Small intestine (tissue), 7 donors: ENCODE data around the gene RNF145. TPM values are rescaled to one million over a fixed set of nuclear protein-coding genes. Genes with fewer than 3 reads are reported as not detected.

Experiments
- DNase-seq, 2 donors: peaks; one replicate each; pipeline versions ENCODE4 v3.0.0 to v3.0.0-alpha.2; 2013
- FAIRE-seq: peaks from 2 replicates; lab custom pipeline; 2012; peaks lifted over from hg19 to GRCh38; lab: Jason Lieb, UNC
- H3K27ac ChIP-seq, 3 donors: one replicate each; pipeline ENCODE4 v1.5.1; 2013; ENCODE audit warnings: low read length in 2 of 3, mild to moderate bottlenecking in 2 of 3, control low read depth in 1 of 3, inconsistent platforms in 1 of 3, low read depth in 1 of 3, moderate library complexity in 1 of 3
- H3K27me3 ChIP-seq, 3 donors: one replicate each; pipeline ENCODE4 v1.6.1; 2013; ENCODE audit warnings: low read length in 3 of 3, inconsistent platforms in 1 of 3; ENCODE audit not compliant: control insufficient read depth in 3 of 3, insufficient read depth in 3 of 3
- H3K36me3 ChIP-seq, 3 donors: one replicate each; pipeline ENCODE4 v1.6.1; 2013; ENCODE audit warnings: low read length in 3 of 3, inconsistent platforms in 1 of 3, low read depth in 1 of 3, mild to moderate bottlenecking in 1 of 3, moderate library complexity in 1 of 3; ENCODE audit not compliant: control insufficient read depth in 3 of 3, insufficient read depth in 2 of 3
- H3K4me1 ChIP-seq, 3 donors: one replicate each; pipeline ENCODE4 v1.6.1; 2013; ENCODE audit warnings: low read length in 2 of 3, inconsistent platforms in 1 of 3, low read depth in 1 of 3, mild to moderate bottlenecking in 1 of 3, moderate library complexity in 1 of 3; ENCODE audit not compliant: control insufficient read depth in 3 of 3, insufficient read depth in 2 of 3
- H3K4me3 ChIP-seq, 3 donors: one replicate each; pipeline ENCODE4 v1.5.1; 2013; ENCODE audit warnings: low read length in 3 of 3, control low read depth in 1 of 3, inconsistent platforms in 1 of 3, low read depth in 1 of 3, mild to moderate bottlenecking in 1 of 3, moderate library complexity in 1 of 3
- H3K9me3 ChIP-seq, 2 donors: one replicate each; pipeline ENCODE4 v1.6.1; 2013; ENCODE audit warnings: low read depth in 1 of 2, low read length in 1 of 2; ENCODE audit not compliant: control insufficient read depth in 2 of 2, insufficient read depth in 1 of 2
- WGBS, 3 donors: extraction: QIAGEN DNeasy Blood & Tissue Kit; methylation state at CpG; one replicate each; pipeline ENCODE4 v1.1.7; 2013; 5-methylcytosine and 5-hydroxymethylcytosine counted together
- polyA plus RNA-seq, 4 donors: library from polyadenylated mRNA; stranded (reverse) in 3 of 4; unstranded in 1 of 4; fragments of 200-250 nt in 3 of 4; fragments of 120-200 nt in 1 of 4; gene quantifications; one replicate each; pipeline versions ENCODE4 v1.2.1 to v1.2.3, GENCODE V29; 2013
- donor health status: healthy with polysubstance abuse.
- donor health status: control.
- donor health status: control.
- donor health status: Bipolar disorder and iron deficiency.
- donor health status: healthy.

Gene RNF145
- polyA plus RNA-seq, 4 donors, result 6.5 to 47.3 (median 23.1) TPM

DNA sequence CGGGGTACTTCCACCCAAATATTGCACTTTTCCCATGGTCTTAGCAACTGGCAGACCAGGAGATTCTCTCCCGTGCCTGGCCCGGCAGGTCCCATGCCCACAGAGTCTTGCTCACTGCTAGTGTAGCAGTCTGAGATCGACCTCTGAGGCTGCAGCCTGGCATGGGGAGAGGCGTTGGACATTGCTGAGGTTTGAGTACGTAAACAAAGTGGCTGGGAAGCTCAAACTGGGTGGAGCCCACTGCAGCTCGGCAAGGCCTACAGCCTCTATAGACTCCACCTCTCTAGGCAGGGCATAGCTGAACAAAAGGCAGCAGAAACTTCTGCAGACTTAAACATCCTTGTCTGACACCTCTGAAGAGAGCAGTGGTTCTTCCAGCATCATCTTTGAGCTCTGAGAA, 69.6 kb downstream of the RNF145 start:
- no peak overlapping the region for H3K27ac ChIP-seq
- FAIRE-seq (no peak), DNase-seq (no peak)
- no peaks in the 10 kb centered on the region for H3K36me3 ChIP-seq
- no peak overlapping the region for H3K4me3 ChIP-seq
- WGBS, 3 donors, result 60 to 71% (median 66%) methylated on average over 7 of the region's 7 CpGs
- H3K4me1 ChIP-seq, result no peaks in the 10 kb centered on the region
- H3K27me3 ChIP-seq, result peaks cover 0 to 3% (median 0%) of the 10 kb centered on the region in 3 donors
- no peaks in the 10 kb centered on the region for H3K9me3 ChIP-seq

DNA sequence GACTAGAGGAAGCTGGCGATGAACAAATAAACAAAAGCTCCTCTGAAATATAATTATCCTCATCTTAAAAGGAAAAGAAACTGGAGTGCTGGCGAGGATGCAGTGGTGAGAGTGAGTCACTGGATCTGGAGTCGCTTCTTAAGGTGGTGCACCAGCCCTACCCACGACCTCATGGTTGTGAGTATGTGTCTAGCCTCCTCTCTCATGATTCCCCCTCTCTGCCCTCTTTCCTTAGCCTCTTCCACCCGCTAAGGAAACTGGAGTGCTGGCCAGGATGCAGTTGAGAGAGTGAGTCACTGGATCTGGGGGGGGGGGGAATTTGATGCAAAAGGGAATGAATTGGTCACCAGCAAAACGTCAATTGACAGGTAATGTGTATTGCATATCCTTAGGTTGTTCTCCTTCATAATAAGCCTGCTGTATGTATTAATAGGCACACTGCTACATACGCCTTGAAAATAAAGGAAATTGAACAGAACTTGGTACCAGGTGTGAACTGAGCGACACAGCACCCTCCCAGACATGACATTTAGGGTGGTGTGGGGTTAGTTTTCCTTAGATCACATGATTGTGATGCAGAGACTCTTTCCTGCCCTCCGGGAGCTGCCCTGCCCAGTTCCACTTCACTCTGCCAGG, 73.3 kb downstream of the RNF145 start:
- WGBS, 3 donors, result 44 to 50% (median 48%) methylated on average over 9 of the region's 9 CpGs
- Histone ChIP-seq H3K4me3 (no peak overlapping the region), H3K36me3 (no peaks in the 10 kb centered on the region), H3K27ac (no peak overlapping the region), H3K4me1 (no peaks in the 10 kb centered on the region), H3K27me3 (peaks cover 0 to 3% (median 0%) of the 10 kb centered on the region in 3 donors), H3K9me3 (no peaks in the 10 kb centered on the region)
- FAIRE-seq (no peak), DNase-seq (no peak)

DNA sequence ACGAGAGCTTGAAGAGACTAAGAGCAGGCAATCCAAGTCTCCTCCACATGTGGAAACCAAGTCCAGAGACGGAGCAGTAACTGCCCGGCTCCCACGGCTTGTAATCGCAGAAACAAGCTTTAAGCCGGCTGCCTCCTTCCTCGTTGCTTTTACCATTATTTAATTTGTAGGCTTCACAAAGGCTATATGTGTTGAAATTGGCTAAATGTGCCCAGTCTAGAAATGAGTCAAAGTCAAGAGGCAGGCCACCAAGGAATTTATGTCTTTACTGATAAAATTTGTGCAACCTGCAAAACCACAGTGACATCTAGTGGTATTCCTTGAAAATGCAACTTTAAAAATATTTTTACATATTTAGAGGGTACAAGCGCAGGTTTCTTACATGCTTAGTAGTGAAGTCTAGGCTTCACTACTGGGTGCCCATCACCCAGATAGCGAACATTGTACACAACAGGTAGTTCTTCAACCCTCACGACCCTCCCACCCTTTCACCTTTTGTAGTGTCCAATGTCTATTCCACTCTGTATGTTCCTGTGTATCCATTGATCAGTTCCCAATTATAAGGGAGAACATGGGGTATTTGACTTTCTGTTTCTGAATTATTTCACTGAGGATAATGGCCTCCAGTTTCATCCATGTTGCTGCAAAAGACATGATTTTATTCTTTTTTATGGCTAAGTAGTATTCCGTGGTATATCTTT, 76.2 kb downstream of the RNF145 start:
- H3K9me3 ChIP-seq, result no peaks in the 10 kb centered on the region
- H3K27me3 ChIP-seq, result peaks cover 0 to 7% (median 0%) of the 10 kb centered on the region in 3 donors
- H3K4me3 ChIP-seq, result no peak overlapping the region
- WGBS, 3 donors, result 34 to 40% (median 36%) methylated on average over 11 of the region's 11 CpGs
- DNase-seq, result peak; percentile 26 to 67
- no peaks in the 10 kb centered on the region for H3K4me1 ChIP-seq
- no peaks in the 10 kb centered on the region for H3K36me3 ChIP-seq
- H3K27ac ChIP-seq, result no peak overlapping the region
- FAIRE-seq, result no peak

DNA sequence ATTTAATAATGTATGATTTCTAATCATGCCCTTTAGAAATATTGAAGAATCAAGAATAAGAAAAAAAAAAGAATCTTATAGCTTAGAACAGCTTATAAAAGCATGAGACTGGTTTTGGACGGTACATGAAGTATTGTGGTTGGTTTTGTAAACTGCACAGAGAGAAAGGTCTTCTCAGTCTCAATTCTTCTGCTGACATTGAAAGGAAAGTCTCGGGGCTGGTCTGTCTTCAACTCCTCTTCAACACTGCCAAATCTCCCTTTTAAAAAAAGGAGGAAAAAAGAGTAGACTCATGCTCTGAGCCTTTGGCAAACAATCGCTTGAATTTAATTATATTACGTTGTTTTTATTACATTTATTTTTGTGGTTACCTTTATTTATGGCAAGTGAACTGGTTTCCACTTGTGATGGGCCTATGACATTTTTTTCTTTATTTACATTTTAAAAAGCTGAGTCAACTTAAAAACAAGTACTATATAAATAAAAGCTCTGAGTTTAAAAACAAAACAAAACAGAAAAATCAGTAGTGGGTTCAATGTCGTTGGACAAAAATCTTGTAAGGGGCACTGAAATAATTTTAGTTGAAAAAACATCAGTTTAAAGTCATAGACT, 76.8 kb downstream of the RNF145 start:
- no peak overlapping the region for H3K27ac ChIP-seq
- H3K9me3 ChIP-seq, result no peaks in the 10 kb centered on the region
- no peak overlapping the region for H3K4me3 ChIP-seq
- DNase-seq (no peak), FAIRE-seq (no peak)
- 61 to 74% (median 73%) methylated on average over 5 of the region's 5 CpGs for WGBS, 3 donors
- no peaks in the 10 kb centered on the region for H3K4me1 ChIP-seq
- no peaks in the 10 kb centered on the region for H3K36me3 ChIP-seq
- H3K27me3 ChIP-seq, result peaks cover 0 to 7% (median 0%) of the 10 kb centered on the region in 3 donors

DNA sequence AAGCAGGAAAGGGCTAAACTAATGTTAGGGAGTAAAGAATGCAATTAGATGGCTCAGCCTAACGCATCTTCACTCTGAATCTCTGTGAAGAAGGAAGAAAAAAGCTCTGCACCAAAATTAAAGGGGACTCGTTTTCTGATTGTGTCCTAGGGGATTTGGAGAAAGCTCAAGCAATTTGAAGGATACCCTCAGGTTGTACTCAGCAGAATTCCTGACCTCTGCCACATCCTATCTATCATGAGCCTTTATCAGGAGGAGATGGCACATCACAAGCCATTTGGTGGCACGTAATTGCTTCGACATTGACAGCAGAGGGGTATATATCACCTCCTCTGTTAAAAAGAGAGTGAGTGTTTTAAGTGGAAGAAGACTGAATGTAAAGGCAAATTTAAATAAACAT, 77.4 kb downstream of the RNF145 start:
- WGBS, 3 donors, result 54 to 64% (median 56%) methylated on average over 4 of the region's 4 CpGs

DNA sequence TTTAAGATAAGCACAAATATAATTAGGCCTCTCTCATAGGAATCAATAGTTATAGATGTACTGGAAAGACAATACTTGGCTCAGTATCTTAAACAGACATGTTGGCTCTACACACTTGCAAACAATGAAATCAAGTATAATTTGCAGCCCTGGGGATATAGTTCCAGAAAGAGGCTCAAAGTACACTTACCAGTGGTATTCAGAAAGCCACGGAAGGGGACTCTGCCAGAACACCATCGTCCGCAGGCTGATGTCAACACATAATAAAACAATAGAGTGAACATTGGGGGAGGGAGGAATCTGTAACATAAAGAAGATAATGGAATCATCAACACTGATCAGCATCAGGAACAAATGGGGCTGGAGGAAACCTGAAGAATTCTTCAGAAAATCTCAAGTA, 78.5 kb downstream of the RNF145 start:
- FAIRE-seq (no peak), DNase-seq (no peak)
- H3K4me3 ChIP-seq, result no peak overlapping the region
- H3K36me3 ChIP-seq, result no peaks in the 10 kb centered on the region
- H3K4me1 ChIP-seq, result no peaks in the 10 kb centered on the region
- WGBS, 3 donors, result 27 to 57% (median 38%) methylated on average over 3 of the region's 3 CpGs
- H3K9me3 ChIP-seq, result peaks cover 0 to 4% of the 10 kb centered on the region in 2 donors
- H3K27ac ChIP-seq, result no peak overlapping the region
- H3K27me3 ChIP-seq, result peaks cover 0 to 4% (median 0%) of the 10 kb centered on the region in 3 donors

More for the DNA sequence above, 77.4 kb downstream of the RNF145 start:
- Histone ChIP-seq H3K27me3 (peaks cover 0 to 4% (median 0%) of the 10 kb centered on the region in 3 donors), H3K4me1 (no peaks in the 10 kb centered on the region), H3K36me3 (no peaks in the 10 kb centered on the region), H3K9me3 (peaks cover 0 to 2% of the 10 kb centered on the region in 2 donors), H3K4me3 (no peak overlapping the region), H3K27ac (no peak overlapping the region)
- FAIRE-seq (no peak), DNase-seq (no peak)

DNA sequence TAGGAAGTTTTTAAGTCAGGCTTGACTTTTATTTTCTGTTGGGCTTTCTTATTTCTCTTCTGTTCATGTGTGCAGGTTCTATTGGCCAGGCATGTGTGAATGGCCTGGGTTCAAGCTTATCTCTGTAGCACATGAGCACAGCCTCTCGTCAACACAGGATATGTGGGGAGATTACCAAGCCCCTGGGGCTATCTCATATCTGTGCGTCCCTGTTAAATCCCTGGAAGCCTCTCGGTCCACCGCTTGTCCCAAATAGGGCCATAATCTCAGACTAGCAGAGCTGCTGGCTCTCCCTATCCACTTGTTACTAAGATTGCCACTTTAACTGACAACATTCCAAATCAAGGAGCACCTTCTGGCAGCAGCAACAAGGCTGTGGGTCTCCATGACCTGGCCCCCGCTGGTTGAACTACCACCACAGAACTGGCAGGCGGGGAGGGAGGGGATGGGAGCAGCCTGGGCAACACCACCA, 81.2 kb downstream of the RNF145 start:
- WGBS, 3 donors, result 71 to 87% (median 83%) methylated on average over 6 of the region's 6 CpGs
- Histone ChIP-seq H3K4me3 (no peak overlapping the region), H3K4me1 (no peaks in the 10 kb centered on the region), H3K27me3 (peaks cover 0 to 4% (median 0%) of the 10 kb centered on the region in 3 donors), H3K27ac (no peak overlapping the region), H3K36me3 (no peaks in the 10 kb centered on the region), H3K9me3 (peaks cover 0 to 4% of the 10 kb centered on the region in 2 donors)
- DNase-seq, result no peak
- no peak for FAIRE-seq

DNA sequence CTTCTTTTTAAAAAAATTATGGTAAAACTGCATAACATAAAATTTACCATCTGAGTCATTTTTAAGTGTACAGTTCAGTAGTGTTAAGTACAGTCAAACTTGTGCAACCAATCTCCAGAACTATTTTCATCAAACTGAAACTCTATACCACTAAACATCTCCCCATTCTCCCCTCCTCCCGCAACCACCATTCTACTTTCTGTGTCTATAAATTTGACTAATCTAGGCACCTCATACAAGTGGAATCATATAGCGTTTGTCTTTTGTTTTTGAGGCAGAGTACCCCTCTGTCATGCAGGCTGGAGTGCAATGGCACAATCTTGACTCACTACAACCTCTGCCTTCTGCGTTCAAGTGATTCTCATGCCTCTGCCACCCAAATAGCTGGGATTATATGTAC, 85.7 kb downstream of the RNF145 start:
- no peaks in the 10 kb centered on the region for H3K4me1 ChIP-seq
- no peak overlapping the region for H3K4me3 ChIP-seq
- WGBS, 3 donors, result 67 to 84% (median 78%) methylated on average over 3 of the region's 3 CpGs
- no peaks in the 10 kb centered on the region for H3K27me3 ChIP-seq
- DNase-seq (no peak), FAIRE-seq (no peak)
- no peaks in the 10 kb centered on the region for H3K36me3 ChIP-seq
- H3K9me3 ChIP-seq, result peaks cover 0 to 4% of the 10 kb centered on the region in 2 donors
- no peak overlapping the region for H3K27ac ChIP-seq
